ENCODE measurements around the gene VDR. TPM values are rescaled to one million over a fixed set of nuclear protein-coding genes. Genes with fewer than 3 reads are reported as not detected.

Gene VDR
- total RNA-seq, 1 experiment from 2014 or later: 9.5 TPM

DNA sequence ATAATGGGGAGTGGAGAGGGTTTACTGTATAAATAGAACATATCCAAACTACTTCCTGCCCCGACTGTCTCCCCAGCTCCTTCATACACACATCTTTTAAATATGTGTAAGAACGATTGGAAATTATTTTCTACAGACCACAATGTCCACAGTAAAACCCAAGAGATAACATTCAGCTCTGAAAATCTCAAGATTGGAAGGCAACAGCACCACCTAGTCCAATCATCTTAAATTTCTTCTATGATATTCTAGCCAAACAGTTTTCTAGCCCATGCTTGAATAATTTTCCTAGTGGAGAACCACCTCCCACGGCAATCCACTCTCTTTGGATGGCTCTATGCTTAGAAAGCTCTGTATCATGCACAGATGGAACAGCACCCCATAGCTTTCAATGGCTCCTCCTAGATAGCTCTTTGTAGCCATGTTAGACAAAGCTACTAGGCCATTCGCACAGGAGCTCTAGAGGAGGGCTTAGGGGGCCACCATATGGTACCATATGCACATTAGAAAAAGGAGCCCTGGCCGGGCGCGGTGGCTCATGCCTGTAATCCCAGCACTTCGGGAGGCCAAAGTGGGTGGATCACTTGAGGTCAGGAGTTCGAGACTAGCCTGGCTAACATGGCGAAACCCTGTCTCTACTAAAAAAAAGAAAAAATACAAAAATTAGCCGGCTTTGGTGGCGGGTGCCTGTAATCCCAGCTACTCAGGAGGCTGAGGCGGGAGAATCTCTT, 18.1 kb downstream of the VDR start (continued):
- TF ChIP-seq ZNF274 (IDR thresholded peaks at IDR 0.05; ENCODE audit: low read depth, low read length) (no peak), CBX3 (IDR thresholded peaks at IDR 0.05; ENCODE audit: low read depth) (no peak)

- Histone ChIP-seq H3K27me3 (ENCODE audit: insufficient read depth, low read length) (no peaks in the 10 kb centered on the region), H4K20me1 (ENCODE audit: insufficient read depth) (no peaks in the 10 kb centered on the region), H3K79me2 (ENCODE audit: insufficient read depth, low read length) (no peaks in the 10 kb centered on the region), H3K4me1 (ENCODE audit: control insufficient read depth in 1 of 2, insufficient read depth in 2 of 2, low read length in 2 of 2) (peaks cover 9 to 21% of the 10 kb centered on the region in 2 experiments; a peak in 3 of 4 replicates), H3K4me2 (ENCODE audit: low read length) (no peak overlapping the region), H3K9me2 (ENCODE audit: insufficient read depth) (no peaks in the 10 kb centered on the region), H3K9ac (ENCODE audit: low read length) (no peak overlapping the region), H3K4me3 (replicated peaks in 1 of 2; ENCODE audit: low read depth in 1 of 2, low read length in 2 of 2) (no peak overlapping the region), H3K27ac (ENCODE audit: low read depth, low read length) (no peak overlapping the region), H3K36me3 (ENCODE audit: control insufficient read depth in 1 of 2, insufficient read depth in 2 of 2, low read length in 2 of 2) (no peaks in the 10 kb centered on the region), H2AFZ (ENCODE audit: low read depth, low read length, poor library complexity, severe bottlenecking) (no peak overlapping the region), H3K9me3 (ENCODE audit: control insufficient read depth in 1 of 2, insufficient read depth in 1 of 2, low read depth in 1 of 2, low read length in 2 of 2) (no peaks in the 10 kb centered on the region)
- ChIA-PET CTCF (no interaction called here), POLR2A (no interaction called here), RAD21 (ENCODE audit: low non-redundant PET in 1 of 2, low total read pairs in 2 of 2, uncharacterized antibody in 2 of 2, unreplicated experiment in 2 of 2) (no interaction called here)
- DNase-seq (ENCODE audit: low read depth, low spot score) (no peak), ATAC-seq (no peak)
- intact Hi-C loops (cut with micrococcal nuclease): no loop called here
- TF ChIP-seq POLR2AphosphoS5 (IDR thresholded peaks at IDR 0.05; ENCODE audit: low read depth, low read length) (no peak), EZH2phosphoT487 (IDR thresholded peaks at IDR 0.05; ENCODE audit: borderline replicate concordance) (no peak), SRF (IDR thresholded peaks at IDR 0.05; ENCODE audit: low read depth) (no peak), MAX (IDR thresholded peaks at IDR 0.05) (no peak), CEBPB (IDR thresholded peaks at IDR 0.05; ENCODE audit: low read depth) (no peak), POLR2A (IDR thresholded peaks at IDR 0.05; ENCODE audit: borderline replicate concordance, extremely low read depth, insufficient read depth, insufficient read length) (no peak), EZH2 (IDR thresholded peaks at IDR 0.05) (no peak), CBX3 (IDR thresholded peaks at IDR 0.05; ENCODE audit: low read depth) (no peak), ELF1 (IDR thresholded peaks at IDR 0.05; ENCODE audit: borderline replicate concordance, low read depth) (no peak), RAD21 (IDR thresholded peaks at IDR 0.05; ENCODE audit: low read depth) (no peak)
- BruUV-seq (replicated peaks): no TSS peak
Observed at GRCh38 chr12:47885566-47885965, 19.2 kb downstream of the VDR start.

Data from HCT116 (cell line).